Adrenal gland (tissue), 5 donors: Measurements from ENCODE around the gene AIF1L.

Experiments used
- CTCF ChIP-seq, 6 experiments: fragments of 450-650 bp in 4 of 6; fragments of 200-600 bp in 2 of 6; sonication (generic) in 1 of 6; IDR thresholded peaks; 1 replicate in 5 of 6; 2 replicates in 1 of 6; pipeline versions ENCODE4 v1.5.1 to v1.8.0; 2016 to 2021; ENCODE audit warnings: antibody characterized with exemption in 6 of 6, mild to moderate bottlenecking in 2 of 6, moderate library complexity in 1 of 6
- POLR2A ChIP-seq, 2 donors: fragments of 450-650 bp; IDR thresholded peaks; one replicate each; pipeline ENCODE4 v1.6.1; 2017; ENCODE audit warnings: antibody characterized with exemption in 2 of 2, mild to moderate bottlenecking in 2 of 2, moderate library complexity in 1 of 2
- donor health status: DM: no; HTN: no; CAD: no.

DNA sequence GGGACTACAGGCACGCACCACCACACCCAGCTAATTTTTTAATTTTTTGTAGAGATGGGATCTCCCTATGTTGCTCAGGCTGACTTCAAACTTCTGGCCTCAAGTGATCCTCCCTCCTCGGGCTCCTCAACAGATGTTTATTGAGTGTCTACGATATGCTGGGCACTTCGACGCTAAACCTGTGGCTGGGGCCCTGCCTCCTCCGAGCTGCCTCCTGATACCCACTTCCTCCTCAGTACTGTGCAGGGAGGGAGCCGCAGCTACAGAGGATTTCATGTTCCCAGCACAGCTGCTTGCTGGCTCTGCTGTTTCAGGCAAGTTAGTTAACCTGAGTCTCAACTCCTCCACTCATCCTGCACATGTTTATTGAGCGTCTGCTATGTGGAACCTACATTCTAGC is 9.6 kb downstream of the AIF1L start:
- TF ChIP-seq CTCF (IDR thresholded peaks at IDR 0.05) (no peak), POLR2A (IDR thresholded peaks at IDR 0.05) (no peak)
